Activated CD4-positive, alpha-beta T cell treated with anti-CD3 and anti-CD28 coated beads, Interleukin-2, amount 50 U/mL, for 48 hours (primary cell): ENCODE results near the gene B4GALT5.
A peak's percentile ranks its signal among the peaks of the same experiment; 100 is the strongest.
"Not testable (repeated sequence)": the region's sequence is repeated elsewhere in the genome, so short reads cannot be mapped to it uniquely, and the experiment has no call there.

Experiments used
- DNase-seq, 2 experiments: peaks; one replicate each; pipeline ENCODE4 v3.0.0-alpha.2; 2020

The B4GALT5 gene

GRCh38 chr20:49624317-49624716 lies 89.4 kb downstream of the B4GALT5 start:
- no peak for DNase-seq

GRCh38 chr20:49622243-49622642 lies 91.4 kb downstream of the B4GALT5 start:
- DNase-seq: no peak

- peak; percentile 24 to 47 for DNase-seq
Observed at GRCh38 chr20:49620364-49621240, 93.1 kb downstream of the B4GALT5 start.

- DNase-seq: no peak
Observed at GRCh38 chr20:49619113-49620048, 94.3 kb downstream of the B4GALT5 start.

- DNase-seq: no peak
Observed at GRCh38 chr20:49618289-49618688, 95.4 kb downstream of the B4GALT5 start.

- DNase-seq: not testable (repeated sequence)
Observed at GRCh38 chr20:49617394-49617793, 96.3 kb downstream of the B4GALT5 start.

- no peak for DNase-seq
Observed at GRCh38 chr20:49616154-49617007, 97.3 kb downstream of the B4GALT5 start.

GRCh38 chr20:49615401-49616153 lies 98.1 kb downstream of the B4GALT5 start:
- DNase-seq: no peak

- not testable (repeated sequence) for DNase-seq
Observed at GRCh38 chr20:49615051-49615400, 98.7 kb downstream of the B4GALT5 start.

GRCh38 chr20:49614338-49615050 lies 99.2 kb downstream of the B4GALT5 start:
- no peak for DNase-seq

- no peak for DNase-seq
Observed at GRCh38 chr20:49612127-49612738, 101.4 kb downstream of the B4GALT5 start.

- not testable (repeated sequence) for DNase-seq
Observed at GRCh38 chr20:49611539-49612126, 102.0 kb downstream of the B4GALT5 start.

- DNase-seq: peak; percentile 83 to 87
Observed at GRCh38 chr20:49610691-49611538, 102.8 kb downstream of the B4GALT5 start.

- peak; percentile 77 to 79 for DNase-seq
Observed at GRCh38 chr20:49608752-49609670, 104.7 kb downstream of the B4GALT5 start.

- no peak for DNase-seq
Observed at GRCh38 chr20:49607568-49607967, 106.1 kb downstream of the B4GALT5 start.

- no peak for DNase-seq
Observed at GRCh38 chr20:49603209-49603627, 110.5 kb downstream of the B4GALT5 start.

- no peak for DNase-seq
Observed at GRCh38 chr20:49602345-49603208, 111.1 kb downstream of the B4GALT5 start.
